Calu3 (cell line): ENCODE measurements around the gene SMIM35. TPM values are rescaled to one million over a fixed set of nuclear protein-coding genes. Genes with fewer than 3 reads are reported as not detected.
A peak's percentile ranks its signal among the peaks of the same experiment; 100 is the strongest.

ENCODE experiments used
- BruUV-seq: library from RNA; stranded (reverse); fragments of 400-500 nt; replicated peaks from 2 replicates; lab custom pipeline; 2021; lab: Mats Ljungman, UMichigan
- CTCF ChIA-PET: fragments of 300-600 bp; sonication (Branson Sonifier 250); formaldehyde crosslinking; loops from one replicate; lab custom pipeline; 2022; ENCODE audit warnings: antibody characterized with exemption; lab: Charles Lee
- DNase-seq: peaks from one replicate; pipeline ENCODE4 v3.0.0; 2022
- H3K27ac Mint-ChIP-seq: one replicate; pipeline ENCODE4 v1.8.0; 2022; ENCODE audit warnings: mixed read lengths; ENCODE audit not compliant: unreplicated experiment
- H3K27me3 Mint-ChIP-seq: one replicate; pipeline ENCODE4 v1.8.0; 2022; ENCODE audit warnings: mixed read lengths; ENCODE audit not compliant: unreplicated experiment
- H3K36me3 Mint-ChIP-seq: one replicate; pipeline ENCODE4 v1.8.0; 2022; ENCODE audit warnings: mild to moderate bottlenecking, moderate library complexity, mixed read lengths; ENCODE audit not compliant: insufficient read depth, unreplicated experiment
- H3K4me1 Mint-ChIP-seq: one replicate; pipeline ENCODE4 v1.8.0; 2022; ENCODE audit warnings: mild to moderate bottlenecking, low read depth, mixed read lengths; ENCODE audit not compliant: unreplicated experiment
- H3K4me3 Mint-ChIP-seq: one replicate; pipeline ENCODE4 v1.8.0; 2022; ENCODE audit warnings: mild to moderate bottlenecking, low read depth, moderate library complexity, mixed read lengths; ENCODE audit not compliant: unreplicated experiment
- H3K9me3 Mint-ChIP-seq: one replicate; pipeline ENCODE4 v1.8.0; 2022; ENCODE audit warnings: low read depth, mixed read lengths; ENCODE audit not compliant: unreplicated experiment
- intact Hi-C: fragments of 100-400 bp; cut with micrococcal nuclease; formaldehyde crosslinking; loops from one replicate; pipeline ENCODE4 v1.10.0; 2022; ENCODE audit not compliant: unreplicated experiment
- total RNA-seq: library from RNA; stranded (reverse); gene quantifications from 2 replicates; pipeline ENCODE4 v1.2.3, GENCODE V29; 2022
- TF ChIP-seq, protein P1 (sequence below): fragments of 200-600 bp; IDR thresholded peaks from one replicate; pipeline ENCODE4 v1.8.0; 2022; ENCODE audit warnings: antibody characterized with exemption; ENCODE audit not compliant: unreplicated experiment

The SMIM35 gene
- total RNA-seq, 1 experiment from 2014 or later, result not detected

DNA sequence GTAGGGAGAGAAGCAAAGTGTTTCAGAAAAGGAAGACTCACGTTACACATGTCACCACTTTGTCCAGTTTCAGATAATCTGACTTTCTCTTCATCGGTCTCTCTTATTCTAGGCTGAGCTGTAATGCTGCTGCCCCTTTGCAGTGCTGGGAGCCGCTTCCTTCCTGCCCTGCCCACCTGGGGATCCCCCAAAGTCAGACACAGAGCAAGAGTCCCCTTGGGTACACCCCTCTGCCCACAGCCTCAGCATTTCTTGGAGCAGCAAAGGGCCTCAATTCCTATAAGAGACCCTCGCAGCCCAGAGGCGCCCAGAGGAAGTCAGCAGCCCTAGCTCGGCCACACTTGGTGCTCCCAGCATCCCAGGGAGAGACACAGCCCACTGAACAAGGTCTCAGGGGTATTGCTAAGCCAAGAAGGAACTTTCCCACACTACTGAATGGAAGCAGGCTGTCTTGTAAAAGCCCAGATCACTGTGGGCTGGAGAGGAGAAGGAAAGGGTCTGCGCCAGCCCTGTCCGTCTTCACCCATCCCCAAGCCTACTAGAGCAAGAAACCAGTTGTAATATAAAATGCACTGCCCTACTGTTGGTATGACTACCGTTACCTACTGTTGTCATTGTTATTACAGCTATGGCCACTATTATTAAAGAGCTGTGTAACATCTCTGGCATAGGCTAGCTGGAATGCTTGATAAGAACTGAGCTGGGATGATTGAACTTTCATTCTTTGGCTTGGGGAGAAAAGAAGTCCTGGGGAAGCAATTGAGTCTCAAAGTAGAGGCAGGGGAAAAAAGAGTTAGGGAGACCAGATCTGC lies 31.2 kb upstream of the SMIM35 start:
- intact Hi-C loops, result no loop called here
- peaks cover 17% of the 10 kb centered on the region for H3K36me3 Mint-ChIP-seq

GRCh38 chr11:118115048-118115447 lies 28.3 kb upstream of the SMIM35 start:
- no TSS peak for BruUV-seq
- Mint-ChIP-seq H3K27me3 (no peaks in the 10 kb centered on the region), H3K4me1 (no peaks in the 10 kb centered on the region), H3K36me3 (peaks cover 21% of the 10 kb centered on the region), H3K9me3 (no peaks in the 10 kb centered on the region), H3K4me3 (no peak overlapping the region), H3K27ac (no peak overlapping the region)
- CTCF ChIA-PET, result interaction anchor here (0.6 kb wide), 1 partner anchor 67 kb away, joined by 3 read pairs; no protein-coding TSS in a partner anchor
- intact Hi-C loops, result no loop called here
- DNase-seq, result no peak
- TF ChIP-seq, protein P1, sequence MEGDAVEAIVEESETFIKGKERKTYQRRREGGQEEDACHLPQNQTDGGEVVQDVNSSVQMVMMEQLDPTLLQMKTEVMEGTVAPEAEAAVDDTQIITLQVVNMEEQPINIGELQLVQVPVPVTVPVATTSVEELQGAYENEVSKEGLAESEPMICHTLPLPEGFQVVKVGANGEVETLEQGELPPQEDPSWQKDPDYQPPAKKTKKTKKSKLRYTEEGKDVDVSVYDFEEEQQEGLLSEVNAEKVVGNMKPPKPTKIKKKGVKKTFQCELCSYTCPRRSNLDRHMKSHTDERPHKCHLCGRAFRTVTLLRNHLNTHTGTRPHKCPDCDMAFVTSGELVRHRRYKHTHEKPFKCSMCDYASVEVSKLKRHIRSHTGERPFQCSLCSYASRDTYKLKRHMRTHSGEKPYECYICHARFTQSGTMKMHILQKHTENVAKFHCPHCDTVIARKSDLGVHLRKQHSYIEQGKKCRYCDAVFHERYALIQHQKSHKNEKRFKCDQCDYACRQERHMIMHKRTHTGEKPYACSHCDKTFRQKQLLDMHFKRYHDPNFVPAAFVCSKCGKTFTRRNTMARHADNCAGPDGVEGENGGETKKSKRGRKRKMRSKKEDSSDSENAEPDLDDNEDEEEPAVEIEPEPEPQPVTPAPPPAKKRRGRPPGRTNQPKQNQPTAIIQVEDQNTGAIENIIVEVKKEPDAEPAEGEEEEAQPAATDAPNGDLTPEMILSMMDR, result no peak

More for the DNA sequence above, 31.2 kb upstream of the SMIM35 start:
- CTCF ChIA-PET, result interaction anchor here (0.6 kb wide), 1 partner anchor 924 kb away, joined by 4 read pairs; no protein-coding TSS in a partner anchor
- no peak for DNase-seq
- TF ChIP-seq, protein P1, result no peak
- H3K4me1 Mint-ChIP-seq, result no peaks in the 10 kb centered on the region
- TSS peak; percentile 41 for BruUV-seq
- H3K9me3 Mint-ChIP-seq, result no peaks in the 10 kb centered on the region
- no peaks in the 10 kb centered on the region for H3K27me3 Mint-ChIP-seq
- no peak overlapping the region for H3K4me3 Mint-ChIP-seq
- H3K27ac Mint-ChIP-seq, result no peak overlapping the region

GRCh38 chr11:118114266-118114665 lies 27.5 kb upstream of the SMIM35 start:
- CTCF ChIA-PET, result interaction anchor here (0.6 kb wide), 1 partner anchor 66 kb away, joined by 3 read pairs; no protein-coding TSS in a partner anchor
- H3K27me3 Mint-ChIP-seq, result no peaks in the 10 kb centered on the region

GRCh38 chr11:118112711-118113430 lies 26.1 kb upstream of the SMIM35 start:
- no peak overlapping the region for H3K4me3 Mint-ChIP-seq
- no peak for DNase-seq
- BruUV-seq, result no TSS peak
- no peak overlapping the region for H3K27ac Mint-ChIP-seq
- H3K4me1 Mint-ChIP-seq, result no peaks in the 10 kb centered on the region
- H3K9me3 Mint-ChIP-seq, result no peaks in the 10 kb centered on the region
- TF ChIP-seq, protein P1, result no peak
- H3K27me3 Mint-ChIP-seq, result no peaks in the 10 kb centered on the region
- peaks cover 21% of the 10 kb centered on the region for H3K36me3 Mint-ChIP-seq
- CTCF ChIA-PET, result no interaction called here
- intact Hi-C loops, result no loop called here

More at GRCh38 chr11:118114266-118114665, 27.5 kb upstream of the SMIM35 start:
- TF ChIP-seq, protein P1, result no peak
- Mint-ChIP-seq H3K4me3 (no peak overlapping the region), H3K4me1 (no peaks in the 10 kb centered on the region), H3K36me3 (peaks cover 21% of the 10 kb centered on the region), H3K27ac (no peak overlapping the region), H3K9me3 (no peaks in the 10 kb centered on the region)
- intact Hi-C loops, result no loop called here
- no peak for DNase-seq
- BruUV-seq, result no TSS peak
